ENCODE measurements around the gene FTH1.

- TF ChIP-seq CTCF (conservative IDR thresholded peaks at IDR 0.05; ENCODE audit: low read depth, low read length) (no peak), EZH2 (IDR thresholded peaks at IDR 0.05; ENCODE audit: borderline replicate concordance, low read depth, low read length, poor library complexity, severe bottlenecking) (no peak)
These were observed 2.6 kb upstream of the FTH1 start for GRCh38 chr11:61969838-61970662.
